ENCODE measurements around the gene FKBP15. TPM values are rescaled to one million over a fixed set of nuclear protein-coding genes. Genes with fewer than 3 reads are reported as not detected.

FKBP15 gene
- total and polyA plus RNA-seq, 12 donors = 14.1 to 38.1 (median 28.3) TPM

Other genes starting within 250 kb of the FKBP15 start
- 1 to 10 TPM in 2 of 9 donors, under 1 TPM in 3, not detected in 4; 0.50 to 7.0 (median 0.81) TPM for gene ZNF883, start 209.1 kb downstream of the FKBP15 start, total RNA-seq
- 1 to 10 TPM in 1 of 3 donors, under 1 TPM in 2; 0.24 to 1.8 (median 0.51) TPM for gene ZNF883, start 209.1 kb downstream of the FKBP15 start, polyA plus RNA-seq
- 1 to 10 TPM in 7 of 9 donors, under 1 TPM in 2; 0.12 to 4.7 (median 1.9) TPM for gene ZFP37, start 164.6 kb downstream of the FKBP15 start, total RNA-seq
- 1 to 10 TPM in 2 of 3 donors, under 1 TPM in 1; 0.64 to 2.4 (median 1.0) TPM for gene ZFP37, start 164.6 kb downstream of the FKBP15 start, polyA plus RNA-seq
- 10 to 100 TPM; 16.0 to 50.8 (median 23.0) TPM for gene SLC31A2, start 70.3 kb downstream of the FKBP15 start, total RNA-seq
- gene SLC31A2, start 70.3 kb downstream of the FKBP15 start, polyA plus RNA-seq = 10 to 100 TPM in 2 of 3 donors, 1 to 10 TPM in 1; 9.1 to 20.8 (median 10.8) TPM
- gene SLC31A1, start 267 bp upstream of the FKBP15 start, total RNA-seq = 10 to 100 TPM; 19.8 to 99.5 (median 32.3) TPM
- gene SLC31A1, start 267 bp upstream of the FKBP15 start, polyA plus RNA-seq = 100 to 1,000 TPM in 1 of 3 donors, 10 to 100 TPM in 2; 10.2 to 105 (median 16.3) TPM
- gene CDC26, start 54.3 kb upstream of the FKBP15 start, total RNA-seq = 10 to 100 TPM; 25.7 to 44.7 (median 28.7) TPM
- 10 to 100 TPM; 26.7 to 63.7 (median 29.8) TPM for gene CDC26, start 54.3 kb upstream of the FKBP15 start, polyA plus RNA-seq
- 10 to 100 TPM; 14.3 to 46.3 (median 23.1) TPM for gene PRPF4, start 54.4 kb upstream of the FKBP15 start, total RNA-seq
- 10 to 100 TPM in 2 of 3 donors, 1 to 10 TPM in 1; 9.6 to 37.9 (median 11.7) TPM for gene PRPF4, start 54.4 kb upstream of the FKBP15 start, polyA plus RNA-seq
- gene RNF183, start 82.1 kb upstream of the FKBP15 start, total RNA-seq = under 1 TPM in 1 of 9 donors, not detected in 8; 0.11 TPM
- gene RNF183, start 82.1 kb upstream of the FKBP15 start, polyA plus RNA-seq = under 1 TPM; 0.24 to 0.48 (median 0.29) TPM
- 10 to 100 TPM in 2 of 9 donors, 1 to 10 TPM in 7; 3.1 to 16.5 (median 7.0) TPM for gene WDR31, start 119.0 kb upstream of the FKBP15 start, total RNA-seq
- 10 to 100 TPM in 1 of 3 donors, 1 to 10 TPM in 2; 5.8 to 12.0 (median 9.3) TPM for gene WDR31, start 119.0 kb upstream of the FKBP15 start, polyA plus RNA-seq
- 10 to 100 TPM in 2 of 9 donors, 1 to 10 TPM in 6, under 1 TPM in 1; 0.89 to 18.6 (median 5.2) TPM for gene BSPRY, start 128.3 kb upstream of the FKBP15 start, total RNA-seq
- 1 to 10 TPM; 1.4 to 3.2 (median 1.5) TPM for gene BSPRY, start 128.3 kb upstream of the FKBP15 start, polyA plus RNA-seq
- gene HDHD3, start 155.7 kb upstream of the FKBP15 start, total RNA-seq = 100 to 1,000 TPM; 117 to 343 (median 208) TPM
- gene HDHD3, start 155.7 kb upstream of the FKBP15 start, polyA plus RNA-seq = 100 to 1,000 TPM in 2 of 3 donors, 10 to 100 TPM in 1; 89.1 to 300 (median 180) TPM
- gene ALAD, start 180.0 kb upstream of the FKBP15 start, total RNA-seq = 100 to 1,000 TPM in 8 of 9 donors, 10 to 100 TPM in 1; 49.2 to 348 (median 242) TPM
- gene ALAD, start 180.0 kb upstream of the FKBP15 start, polyA plus RNA-seq = 100 to 1,000 TPM; 112 to 244 (median 150) TPM
- gene POLE3, start 189.4 kb upstream of the FKBP15 start, total RNA-seq = 10 to 100 TPM; 40.2 to 73.5 (median 43.5) TPM
- gene POLE3, start 189.4 kb upstream of the FKBP15 start, polyA plus RNA-seq = 10 to 100 TPM; 14.9 to 79.1 (median 23.6) TPM
- gene C9orf43, start 189.5 kb upstream of the FKBP15 start, total RNA-seq = 1 to 10 TPM in 4 of 9 donors, under 1 TPM in 5; 0.65 to 2.3 (median 0.83) TPM
- 1 to 10 TPM; 1.8 to 5.1 (median 3.1) TPM for gene C9orf43, start 189.5 kb upstream of the FKBP15 start, polyA plus RNA-seq
- 100 to 1,000 TPM in 3 of 9 donors, 10 to 100 TPM in 6; 42.9 to 126 (median 77.9) TPM for gene RGS3, start 242.4 kb upstream of the FKBP15 start, total RNA-seq
- gene RGS3, start 242.4 kb upstream of the FKBP15 start, polyA plus RNA-seq = 10 to 100 TPM; 34.5 to 64.9 (median 53.5) TPM

All from adrenal gland (tissue), 12 donors.